K562 (cell line): Measurements from ENCODE around the gene CALHM4.

Experiments
- ATF1 ChIP-seq, 2 experiments: fragments of 450-650 bp in 1 of 2; IDR thresholded peaks; 2 replicates each; pipeline ENCODE4 v1.6.1; 2016; ENCODE audit warnings: missing compliant biosample characterization in 1 of 2, missing genetic modification characterization in 1 of 2
- CTCF ChIP-seq, 3 experiments: IDR thresholded peaks in 2 of 3; conservative IDR thresholded peaks in 1 of 3; 2 replicates each; pipeline ENCODE4 v1.5.1; 2011 to 2012; ENCODE audit warnings: low read length in 3 of 3, mild to moderate bottlenecking in 3 of 3, control low read depth in 2 of 3, improper control_type of control experiment in 1 of 3, inconsistent platforms in 1 of 3, low read depth in 1 of 3, mixed read lengths in 1 of 3, moderate library complexity in 1 of 3; ENCODE audit not compliant: insufficient read depth in 2 of 3
- FOXJ3 ChIP-seq: sonication (generic); formaldehyde crosslinking; IDR thresholded peaks from 2 replicates; pipeline ENCODE4 v1.4.0; 2020; ENCODE audit warnings: mild to moderate bottlenecking, missing genetic modification reagents
- PML ChIP-seq: IDR thresholded peaks from 2 replicates; pipeline ENCODE4 v1.6.1; 2012; ENCODE audit warnings: low read length, inconsistent platforms
- XRCC4 ChIP-seq: IDR thresholded peaks from one replicate; pipeline ENCODE4 v1.6.1; 2011; ENCODE audit not compliant: insufficient read depth, insufficient read length; ENCODE audit errors: extremely low read depth
- ZBTB33 ChIP-seq: sonication (generic); formaldehyde crosslinking; IDR thresholded peaks from 2 replicates; pipeline ENCODE4 v1.8.1; 2023; ENCODE audit warnings: mild to moderate bottlenecking, missing genetic modification reagents
- ZNF766 ChIP-seq: fragments of 200-800 bp; sonication (Bioruptor generic); conservative IDR thresholded peaks from 2 replicates; pipeline ENCODE4 v1.6.1; 2016; ENCODE audit warnings: missing genetic modification characterization, missing compliant biosample characterization
- TF ChIP-seq, protein P1 (sequence below): sonication (generic); formaldehyde crosslinking; IDR thresholded peaks from 2 replicates; pipeline ENCODE4 v1.8.0; 2023; ENCODE audit warnings: missing genetic modification reagents, mild to moderate bottlenecking, borderline replicate concordance

DNA sequence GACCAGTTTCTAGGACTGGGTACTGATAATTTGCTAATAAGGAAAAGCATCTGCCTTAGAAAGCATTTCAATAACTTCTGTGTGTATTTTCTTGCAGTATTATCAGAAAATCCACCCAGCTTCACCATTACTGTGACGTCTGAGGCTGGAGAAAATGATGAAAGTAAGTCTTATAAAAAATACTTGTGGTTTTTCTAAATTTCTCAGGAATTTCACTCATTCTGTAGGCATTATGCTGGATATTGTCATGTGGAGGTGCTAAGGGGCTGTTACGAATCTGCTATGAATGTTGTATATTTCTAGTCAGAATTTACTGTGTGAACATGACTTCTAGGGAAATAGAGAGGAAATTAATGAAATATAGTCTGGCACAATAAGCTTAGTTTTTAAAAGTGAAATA lies 26.6 kb downstream of the CALHM4 start:
- TF ChIP-seq, protein P1, sequence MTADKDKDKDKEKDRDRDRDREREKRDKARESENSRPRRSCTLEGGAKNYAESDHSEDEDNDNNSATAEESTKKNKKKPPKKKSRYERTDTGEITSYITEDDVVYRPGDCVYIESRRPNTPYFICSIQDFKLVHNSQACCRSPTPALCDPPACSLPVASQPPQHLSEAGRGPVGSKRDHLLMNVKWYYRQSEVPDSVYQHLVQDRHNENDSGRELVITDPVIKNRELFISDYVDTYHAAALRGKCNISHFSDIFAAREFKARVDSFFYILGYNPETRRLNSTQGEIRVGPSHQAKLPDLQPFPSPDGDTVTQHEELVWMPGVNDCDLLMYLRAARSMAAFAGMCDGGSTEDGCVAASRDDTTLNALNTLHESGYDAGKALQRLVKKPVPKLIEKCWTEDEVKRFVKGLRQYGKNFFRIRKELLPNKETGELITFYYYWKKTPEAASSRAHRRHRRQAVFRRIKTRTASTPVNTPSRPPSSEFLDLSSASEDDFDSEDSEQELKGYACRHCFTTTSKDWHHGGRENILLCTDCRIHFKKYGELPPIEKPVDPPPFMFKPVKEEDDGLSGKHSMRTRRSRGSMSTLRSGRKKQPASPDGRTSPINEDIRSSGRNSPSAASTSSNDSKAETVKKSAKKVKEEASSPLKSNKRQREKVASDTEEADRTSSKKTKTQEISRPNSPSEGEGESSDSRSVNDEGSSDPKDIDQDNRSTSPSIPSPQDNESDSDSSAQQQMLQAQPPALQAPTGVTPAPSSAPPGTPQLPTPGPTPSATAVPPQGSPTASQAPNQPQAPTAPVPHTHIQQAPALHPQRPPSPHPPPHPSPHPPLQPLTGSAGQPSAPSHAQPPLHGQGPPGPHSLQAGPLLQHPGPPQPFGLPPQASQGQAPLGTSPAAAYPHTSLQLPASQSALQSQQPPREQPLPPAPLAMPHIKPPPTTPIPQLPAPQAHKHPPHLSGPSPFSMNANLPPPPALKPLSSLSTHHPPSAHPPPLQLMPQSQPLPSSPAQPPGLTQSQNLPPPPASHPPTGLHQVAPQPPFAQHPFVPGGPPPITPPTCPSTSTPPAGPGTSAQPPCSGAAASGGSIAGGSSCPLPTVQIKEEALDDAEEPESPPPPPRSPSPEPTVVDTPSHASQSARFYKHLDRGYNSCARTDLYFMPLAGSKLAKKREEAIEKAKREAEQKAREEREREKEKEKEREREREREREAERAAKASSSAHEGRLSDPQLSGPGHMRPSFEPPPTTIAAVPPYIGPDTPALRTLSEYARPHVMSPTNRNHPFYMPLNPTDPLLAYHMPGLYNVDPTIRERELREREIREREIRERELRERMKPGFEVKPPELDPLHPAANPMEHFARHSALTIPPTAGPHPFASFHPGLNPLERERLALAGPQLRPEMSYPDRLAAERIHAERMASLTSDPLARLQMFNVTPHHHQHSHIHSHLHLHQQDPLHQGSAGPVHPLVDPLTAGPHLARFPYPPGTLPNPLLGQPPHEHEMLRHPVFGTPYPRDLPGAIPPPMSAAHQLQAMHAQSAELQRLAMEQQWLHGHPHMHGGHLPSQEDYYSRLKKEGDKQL (CRISPR knock-in tag) = no peak
- TF ChIP-seq CTCF (IDR thresholded peaks at IDR 0.05 in 2 of 3, conservative IDR thresholded peaks at IDR 0.05 in 1 of 3; ENCODE audit: insufficient read depth in 2 of 3, low read depth in 1 of 3, low read length in 3 of 3) (no peak), ZBTB33 (CRISPR knock-in tag) (no peak), XRCC4 (no peak), ATF1 (CRISPR knock-in tag; IDR thresholded peaks at IDR 0.05) (no peak), ATF1 (tag; IDR thresholded peaks at IDR 0.05) (no peak), ZNF766 (CRISPR knock-in tag) (no peak), FOXJ3 (CRISPR knock-in tag) (no peak), PML (no peak)
